ENCODE data around the gene GPR150.

The GPR150 gene

GRCh38 chr5:95655575-95655974, 35.7 kb downstream of the GPR150 start:
- TF ChIP-seq SIN3A (IDR thresholded peaks at IDR 0.05; ENCODE audit: borderline replicate concordance, insufficient read depth, low read length) = no peak
- no peak for TF ChIP-seq TAF1 (IDR thresholded peaks at IDR 0.05; ENCODE audit: borderline replicate concordance, insufficient read depth, low read length)
- TF ChIP-seq, protein P1, sequence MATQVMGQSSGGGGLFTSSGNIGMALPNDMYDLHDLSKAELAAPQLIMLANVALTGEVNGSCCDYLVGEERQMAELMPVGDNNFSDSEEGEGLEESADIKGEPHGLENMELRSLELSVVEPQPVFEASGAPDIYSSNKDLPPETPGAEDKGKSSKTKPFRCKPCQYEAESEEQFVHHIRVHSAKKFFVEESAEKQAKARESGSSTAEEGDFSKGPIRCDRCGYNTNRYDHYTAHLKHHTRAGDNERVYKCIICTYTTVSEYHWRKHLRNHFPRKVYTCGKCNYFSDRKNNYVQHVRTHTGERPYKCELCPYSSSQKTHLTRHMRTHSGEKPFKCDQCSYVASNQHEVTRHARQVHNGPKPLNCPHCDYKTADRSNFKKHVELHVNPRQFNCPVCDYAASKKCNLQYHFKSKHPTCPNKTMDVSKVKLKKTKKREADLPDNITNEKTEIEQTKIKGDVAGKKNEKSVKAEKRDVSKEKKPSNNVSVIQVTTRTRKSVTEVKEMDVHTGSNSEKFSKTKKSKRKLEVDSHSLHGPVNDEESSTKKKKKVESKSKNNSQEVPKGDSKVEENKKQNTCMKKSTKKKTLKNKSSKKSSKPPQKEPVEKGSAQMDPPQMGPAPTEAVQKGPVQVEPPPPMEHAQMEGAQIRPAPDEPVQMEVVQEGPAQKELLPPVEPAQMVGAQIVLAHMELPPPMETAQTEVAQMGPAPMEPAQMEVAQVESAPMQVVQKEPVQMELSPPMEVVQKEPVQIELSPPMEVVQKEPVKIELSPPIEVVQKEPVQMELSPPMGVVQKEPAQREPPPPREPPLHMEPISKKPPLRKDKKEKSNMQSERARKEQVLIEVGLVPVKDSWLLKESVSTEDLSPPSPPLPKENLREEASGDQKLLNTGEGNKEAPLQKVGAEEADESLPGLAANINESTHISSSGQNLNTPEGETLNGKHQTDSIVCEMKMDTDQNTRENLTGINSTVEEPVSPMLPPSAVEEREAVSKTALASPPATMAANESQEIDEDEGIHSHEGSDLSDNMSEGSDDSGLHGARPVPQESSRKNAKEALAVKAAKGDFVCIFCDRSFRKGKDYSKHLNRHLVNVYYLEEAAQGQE (IDR thresholded peaks at IDR 0.05; ENCODE audit: insufficient read depth in 1 of 2, low read depth in 2 of 2, low read length in 2 of 2) = no peak
- no peak for TF ChIP-seq POLR2AphosphoS5 (IDR thresholded peaks at IDR 0.05; ENCODE audit: low read depth, low read length)
- no peak for TF ChIP-seq FOXP2 (optimal IDR thresholded peaks at IDR 0.05; ENCODE audit: borderline replicate concordance, extremely low read depth, extremely low read length, insufficient read depth)

- no peak for TF ChIP-seq POLR2AphosphoS5 (IDR thresholded peaks at IDR 0.05; ENCODE audit: low read depth, low read length)
- TF ChIP-seq SIN3A (IDR thresholded peaks at IDR 0.05; ENCODE audit: borderline replicate concordance, insufficient read depth, low read length) = no peak
- TF ChIP-seq TAF1 (IDR thresholded peaks at IDR 0.05; ENCODE audit: borderline replicate concordance, insufficient read depth, low read length) = no peak
- TF ChIP-seq, protein P1 (IDR thresholded peaks at IDR 0.05; ENCODE audit: insufficient read depth in 1 of 2, low read depth in 2 of 2, low read length in 2 of 2) = no peak
Measured at GRCh38 chr5:95660060-95660459, 40.2 kb downstream of the GPR150 start.

- TF ChIP-seq POLR2AphosphoS5 (IDR thresholded peaks at IDR 0.05; ENCODE audit: low read depth, low read length) (no peak), SIN3A (IDR thresholded peaks at IDR 0.05; ENCODE audit: borderline replicate concordance, insufficient read depth, low read length) (no peak), FOXP2 (optimal IDR thresholded peaks at IDR 0.05; ENCODE audit: borderline replicate concordance, extremely low read depth, extremely low read length, insufficient read depth) (no peak), TAF1 (IDR thresholded peaks at IDR 0.05; ENCODE audit: borderline replicate concordance, insufficient read depth, low read length) (no peak)
- TF ChIP-seq, protein P1 (IDR thresholded peaks at IDR 0.05; ENCODE audit: insufficient read depth in 1 of 2, low read depth in 2 of 2, low read length in 2 of 2) = no peak
Measured at GRCh38 chr5:95662946-95663345, 43.1 kb downstream of the GPR150 start.

DNA sequence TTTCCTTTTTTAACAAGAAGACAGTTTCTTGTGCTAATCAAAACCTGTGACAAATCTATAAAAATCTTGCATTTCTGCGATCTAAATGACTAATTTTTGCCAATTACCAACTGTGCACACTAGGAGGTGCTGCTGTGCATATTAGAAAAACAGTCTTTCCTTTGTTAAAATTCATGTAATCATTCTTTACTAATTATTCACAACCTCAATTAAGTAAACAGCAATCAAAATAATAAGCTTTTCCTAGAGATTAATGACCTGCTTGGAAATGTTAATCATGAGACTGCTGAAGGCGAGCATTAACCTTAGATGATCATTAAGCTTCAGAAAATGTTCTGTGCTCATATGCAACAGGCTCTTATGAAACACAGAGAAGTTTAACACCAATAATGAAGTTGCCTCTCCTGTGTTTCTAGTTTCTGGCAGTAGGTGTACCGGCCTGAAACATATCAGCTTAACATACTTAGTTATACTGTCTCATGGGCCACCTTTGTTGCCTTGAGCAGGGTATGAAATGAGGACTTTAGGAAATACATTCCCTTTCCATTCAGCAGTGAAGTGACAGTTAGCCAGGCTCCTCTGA, 44.4 kb downstream of the GPR150 start:
- no peak for TF ChIP-seq SIN3A (IDR thresholded peaks at IDR 0.05; ENCODE audit: borderline replicate concordance, insufficient read depth, low read length)
- TF ChIP-seq, protein P1 (IDR thresholded peaks at IDR 0.05; ENCODE audit: insufficient read depth in 1 of 2, low read depth in 2 of 2, low read length in 2 of 2) = no peak
- TF ChIP-seq POLR2AphosphoS5 (IDR thresholded peaks at IDR 0.05; ENCODE audit: low read depth, low read length) = no peak
- no peak for TF ChIP-seq FOXP2 (optimal IDR thresholded peaks at IDR 0.05; ENCODE audit: borderline replicate concordance, extremely low read depth, extremely low read length, insufficient read depth)
- no peak for TF ChIP-seq TAF1 (IDR thresholded peaks at IDR 0.05; ENCODE audit: borderline replicate concordance, insufficient read depth, low read length)

Data from PFSK-1 (cell line).